A549 (cell line): Measurements from ENCODE around the gene HOOK1.

Experiments
- CHD2 ChIP-seq: fragments of 150-350 bp; IDR thresholded peaks from 2 replicates; pipeline ENCODE4 v1.6.1; 2014; ENCODE audit warnings: low read length; ENCODE audit not compliant: partially characterized antibody
- ESRRA ChIP-seq: fragments of 150-350 bp; IDR thresholded peaks from 2 replicates; pipeline ENCODE4 v1.6.1; 2014; ENCODE audit warnings: mild to moderate bottlenecking, low read length, borderline replicate concordance
- MAFK ChIP-seq: fragments of 450-650 bp; IDR thresholded peaks from 2 replicates; pipeline ENCODE4 v1.6.1; 2014; ENCODE audit not compliant: partially characterized antibody
- POLR2A ChIP-seq: IDR thresholded peaks from 2 replicates; pipeline ENCODE4 v1.6.1; 2012; ENCODE audit warnings: mild to moderate bottlenecking, low read length
- RAD21 ChIP-seq, 2 experiments: fragments of >200 bp in 1 of 2; sonication (Bioruptor Twin) in 1 of 2; formaldehyde crosslinking in 1 of 2; IDR thresholded peaks in 1 of 2; conservative IDR thresholded peaks in 1 of 2; 2 replicates in 1 of 2; 3 replicates in 1 of 2; pipeline ENCODE4 v1.6.1; 2012 to 2018; ENCODE audit warnings: inconsistent platforms in 1 of 2
- ZSCAN20 ChIP-seq: fragments of 250-450 bp; sonication (Bioruptor Pico); IDR thresholded peaks from 2 replicates; pipeline ENCODE4 v1.8.0; 2022; ENCODE audit warnings: mild to moderate bottlenecking, moderate library complexity
- TF ChIP-seq, protein P1 (sequence below): fragments of >200 bp; sonication (Bioruptor Twin); formaldehyde crosslinking; IDR thresholded peaks from 3 replicates; pipeline ENCODE4 v1.5.1; 2016
- TF ChIP-seq, protein P2 (sequence below): IDR thresholded peaks from 2 replicates; pipeline ENCODE4 v1.6.1; 2012; ENCODE audit warnings: low read depth, borderline replicate concordance
- TF ChIP-seq, protein P3 (sequence below): fragments of 250-450 bp; sonication (Bioruptor Pico); IDR thresholded peaks from 2 replicates; pipeline ENCODE4 v1.5.0; 2021; ENCODE audit warnings: mild to moderate bottlenecking, moderate library complexity, borderline replicate concordance
- TF ChIP-seq, protein P4 (sequence below): fragments of 450-650 bp; IDR thresholded peaks from 2 replicates; pipeline ENCODE4 v1.6.1; 2014; ENCODE audit warnings: antibody characterized with exemption

DNA sequence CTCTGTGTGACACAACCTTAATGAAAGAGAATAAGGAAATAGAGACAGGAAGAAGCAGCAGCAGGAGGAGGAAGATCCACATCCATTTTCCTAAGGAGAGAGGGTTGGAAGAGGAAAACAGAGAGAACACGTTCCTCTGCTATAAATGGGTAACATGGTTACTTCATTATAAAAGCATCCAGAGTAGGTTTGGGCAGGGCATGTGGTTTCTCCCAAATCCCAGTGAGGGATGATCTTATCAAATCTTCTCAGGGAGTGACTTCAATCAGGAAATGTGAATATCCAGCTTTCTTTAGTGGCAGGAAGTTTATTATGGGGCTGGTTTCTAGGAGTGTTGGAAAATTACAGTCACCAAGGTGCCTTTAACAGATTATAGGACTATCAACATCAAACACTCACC is 100.8 kb downstream of the HOOK1 start:
- TF ChIP-seq, protein P1, sequence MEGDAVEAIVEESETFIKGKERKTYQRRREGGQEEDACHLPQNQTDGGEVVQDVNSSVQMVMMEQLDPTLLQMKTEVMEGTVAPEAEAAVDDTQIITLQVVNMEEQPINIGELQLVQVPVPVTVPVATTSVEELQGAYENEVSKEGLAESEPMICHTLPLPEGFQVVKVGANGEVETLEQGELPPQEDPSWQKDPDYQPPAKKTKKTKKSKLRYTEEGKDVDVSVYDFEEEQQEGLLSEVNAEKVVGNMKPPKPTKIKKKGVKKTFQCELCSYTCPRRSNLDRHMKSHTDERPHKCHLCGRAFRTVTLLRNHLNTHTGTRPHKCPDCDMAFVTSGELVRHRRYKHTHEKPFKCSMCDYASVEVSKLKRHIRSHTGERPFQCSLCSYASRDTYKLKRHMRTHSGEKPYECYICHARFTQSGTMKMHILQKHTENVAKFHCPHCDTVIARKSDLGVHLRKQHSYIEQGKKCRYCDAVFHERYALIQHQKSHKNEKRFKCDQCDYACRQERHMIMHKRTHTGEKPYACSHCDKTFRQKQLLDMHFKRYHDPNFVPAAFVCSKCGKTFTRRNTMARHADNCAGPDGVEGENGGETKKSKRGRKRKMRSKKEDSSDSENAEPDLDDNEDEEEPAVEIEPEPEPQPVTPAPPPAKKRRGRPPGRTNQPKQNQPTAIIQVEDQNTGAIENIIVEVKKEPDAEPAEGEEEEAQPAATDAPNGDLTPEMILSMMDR = no peak
- TF ChIP-seq, protein P2, sequence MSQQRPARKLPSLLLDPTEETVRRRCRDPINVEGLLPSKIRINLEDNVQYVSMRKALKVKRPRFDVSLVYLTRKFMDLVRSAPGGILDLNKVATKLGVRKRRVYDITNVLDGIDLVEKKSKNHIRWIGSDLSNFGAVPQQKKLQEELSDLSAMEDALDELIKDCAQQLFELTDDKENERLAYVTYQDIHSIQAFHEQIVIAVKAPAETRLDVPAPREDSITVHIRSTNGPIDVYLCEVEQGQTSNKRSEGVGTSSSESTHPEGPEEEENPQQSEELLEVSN = no peak
- TF ChIP-seq, protein P3, sequence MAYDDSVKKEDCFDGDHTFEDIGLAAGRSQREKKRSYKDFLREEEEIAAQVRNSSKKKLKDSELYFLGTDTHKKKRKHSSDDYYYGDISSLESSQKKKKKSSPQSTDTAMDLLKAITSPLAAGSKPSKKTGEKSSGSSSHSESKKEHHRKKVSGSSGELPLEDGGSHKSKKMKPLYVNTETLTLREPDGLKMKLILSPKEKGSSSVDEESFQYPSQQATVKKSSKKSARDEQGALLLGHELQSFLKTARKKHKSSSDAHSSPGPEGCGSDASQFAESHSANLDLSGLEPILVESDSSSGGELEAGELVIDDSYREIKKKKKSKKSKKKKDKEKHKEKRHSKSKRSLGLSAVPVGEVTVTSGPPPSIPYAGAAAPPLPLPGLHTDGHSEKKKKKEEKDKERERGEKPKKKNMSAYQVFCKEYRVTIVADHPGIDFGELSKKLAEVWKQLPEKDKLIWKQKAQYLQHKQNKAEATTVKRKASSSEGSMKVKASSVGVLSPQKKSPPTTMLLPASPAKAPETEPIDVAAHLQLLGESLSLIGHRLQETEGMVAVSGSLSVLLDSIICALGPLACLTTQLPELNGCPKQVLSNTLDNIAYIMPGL (CRISPR knock-in tag) = no peak
- TF ChIP-seq CHD2 (no peak), ESRRA (no peak), POLR2A (no peak), RAD21 (conservative IDR thresholded peaks at IDR 0.05 in 1 of 2, IDR thresholded peaks at IDR 0.05 in 1 of 2) (no peak), ZSCAN20 (CRISPR knock-in tag) (no peak), MAFK (no peak)
- TF ChIP-seq, protein P4, sequence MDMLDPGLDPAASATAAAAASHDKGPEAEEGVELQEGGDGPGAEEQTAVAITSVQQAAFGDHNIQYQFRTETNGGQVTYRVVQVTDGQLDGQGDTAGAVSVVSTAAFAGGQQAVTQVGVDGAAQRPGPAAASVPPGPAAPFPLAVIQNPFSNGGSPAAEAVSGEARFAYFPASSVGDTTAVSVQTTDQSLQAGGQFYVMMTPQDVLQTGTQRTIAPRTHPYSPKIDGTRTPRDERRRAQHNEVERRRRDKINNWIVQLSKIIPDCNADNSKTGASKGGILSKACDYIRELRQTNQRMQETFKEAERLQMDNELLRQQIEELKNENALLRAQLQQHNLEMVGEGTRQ = no peak
